ENCODE data around the gene LGR6.
A peak's percentile ranks its signal among the peaks of the same experiment; 100 is the strongest.

LGR6 gene

GRCh38 chr1:202272103-202272845, 78.7 kb downstream of the LGR6 start:
- no peak for TF ChIP-seq CTCF (IDR thresholded peaks at IDR 0.05; ENCODE audit: low read depth, low read length)
- H3K4me3 ChIP-seq (ENCODE audit: low read depth, low read length) = no peak overlapping the region

GRCh38 chr1:202274611-202275010, 81.0 kb downstream of the LGR6 start:
- H3K4me3 ChIP-seq (ENCODE audit: low read depth, low read length) = no peak overlapping the region
- 0 out of 2 replicates have a peak, but pooled peaks have one; percentile 27 for TF ChIP-seq CTCF (IDR thresholded peaks at IDR 0.05; ENCODE audit: low read depth, low read length)

- no peak for TF ChIP-seq CTCF (IDR thresholded peaks at IDR 0.05; ENCODE audit: low read depth, low read length)
- no peak overlapping the region for H3K4me3 ChIP-seq (ENCODE audit: low read depth, low read length)
These were observed 81.6 kb downstream of the LGR6 start for GRCh38 chr1:202275061-202275770.

- no peak overlapping the region for H3K4me3 ChIP-seq (ENCODE audit: low read depth, low read length)
- TF ChIP-seq CTCF (IDR thresholded peaks at IDR 0.05; ENCODE audit: low read depth, low read length) = no peak
These were observed 82.6 kb downstream of the LGR6 start for GRCh38 chr1:202276081-202276715.

GRCh38 chr1:202276920-202277319, 83.3 kb downstream of the LGR6 start:
- no peak overlapping the region for H3K4me3 ChIP-seq (ENCODE audit: low read depth, low read length)
- TF ChIP-seq CTCF (IDR thresholded peaks at IDR 0.05; ENCODE audit: low read depth, low read length) = no peak

GRCh38 chr1:202278751-202279150, 85.2 kb downstream of the LGR6 start:
- no peak overlapping the region for H3K4me3 ChIP-seq (ENCODE audit: low read depth, low read length)
- no peak for TF ChIP-seq CTCF (IDR thresholded peaks at IDR 0.05; ENCODE audit: low read depth, low read length)

GRCh38 chr1:202279806-202280205, 86.2 kb downstream of the LGR6 start:
- TF ChIP-seq CTCF (IDR thresholded peaks at IDR 0.05; ENCODE audit: low read depth, low read length) = no peak
- no peak overlapping the region for H3K4me3 ChIP-seq (ENCODE audit: low read depth, low read length)

Data from WI38 (cell line).